Liver (tissue), 9 donors: ENCODE results near the gene DPH3. TPM values are rescaled to one million over a fixed set of nuclear protein-coding genes. Genes with fewer than 3 reads are reported as not detected.

Source experiments
- DNase-seq: peaks from one replicate; pipeline ENCODE4 v3.0.0-alpha.2; 2017; ENCODE audit warnings: low spot score
- H3K27ac ChIP-seq, 2 donors: one replicate each; pipeline ENCODE4 v1.7.0; 2013; ENCODE audit warnings: inconsistent platforms in 2 of 2, low read length in 2 of 2, control low read depth in 1 of 2, low read depth in 1 of 2, mild to moderate bottlenecking in 1 of 2
- H3K27me3 ChIP-seq, 4 donors: one replicate each; pipeline versions ENCODE4 v1.6.1 to v1.7.0; 2013; ENCODE audit warnings: low read length in 3 of 4, inconsistent platforms in 1 of 4, mild to moderate bottlenecking in 1 of 4, moderate library complexity in 1 of 4; ENCODE audit not compliant: control insufficient read depth in 4 of 4, insufficient read depth in 4 of 4
- H3K36me3 ChIP-seq, 4 donors: one replicate each; pipeline versions ENCODE4 v1.6.1 to v1.7.0; 2013; ENCODE audit warnings: low read length in 3 of 4, mild to moderate bottlenecking in 3 of 4, low read depth in 1 of 4, moderate library complexity in 1 of 4; ENCODE audit not compliant: control insufficient read depth in 4 of 4, insufficient read depth in 3 of 4
- H3K4me1 ChIP-seq, 4 donors: one replicate each; pipeline versions ENCODE4 v1.6.1 to v1.7.0; 2013; ENCODE audit warnings: low read length in 3 of 4, mild to moderate bottlenecking in 3 of 4, moderate library complexity in 1 of 4; ENCODE audit not compliant: control insufficient read depth in 4 of 4, insufficient read depth in 4 of 4
- H3K4me3 ChIP-seq, 3 donors: one replicate each; pipeline versions ENCODE4 v1.6.1 to v1.7.0; 2013; ENCODE audit warnings: low read length in 3 of 3, control low read depth in 1 of 3, low read depth in 1 of 3, mild to moderate bottlenecking in 1 of 3
- H3K9ac ChIP-seq, 2 donors: one replicate each; pipeline ENCODE4 v1.7.0; 2013; ENCODE audit warnings: low read length in 2 of 2, mild to moderate bottlenecking in 2 of 2, moderate library complexity in 2 of 2, control low read depth in 1 of 2, low read depth in 1 of 2
- H3K9me3 ChIP-seq, 4 donors: one replicate each; pipeline versions ENCODE4 v1.6.1 to v1.7.0; 2013; ENCODE audit warnings: low read length in 3 of 4; ENCODE audit not compliant: control insufficient read depth in 4 of 4
- ATF3 ChIP-seq: IDR thresholded peaks from 2 replicates; pipeline ENCODE4 v1.6.1; 2016; ENCODE audit warnings: antibody characterized with exemption
- EGR1 ChIP-seq, 2 donors: IDR thresholded peaks; 2 replicates each; pipeline ENCODE4 v1.6.1; 2016 to 2018; ENCODE audit warnings: antibody characterized with exemption in 2 of 2, low read depth in 2 of 2
- FOXA1 ChIP-seq: IDR thresholded peaks from 2 replicates; pipeline ENCODE4 v1.6.1; 2016; ENCODE audit warnings: antibody characterized with exemption
- FOXA2 ChIP-seq: IDR thresholded peaks from 2 replicates; pipeline ENCODE4 v1.6.1; 2016; ENCODE audit warnings: antibody characterized with exemption
- GABPA ChIP-seq, 2 donors: IDR thresholded peaks in 1 of 2; conservative IDR thresholded peaks in 1 of 2; 2 replicates each; pipeline ENCODE4 v1.6.1; 2016; ENCODE audit warnings: antibody characterized with exemption in 2 of 2, mild to moderate bottlenecking in 1 of 2, moderate library complexity in 1 of 2
- HNF4A ChIP-seq, 2 donors: conservative IDR thresholded peaks; 2 replicates each; pipeline ENCODE4 v1.6.1; 2016; ENCODE audit warnings: antibody characterized with exemption in 2 of 2, mild to moderate bottlenecking in 2 of 2
- HNF4G ChIP-seq: IDR thresholded peaks from 2 replicates; pipeline ENCODE4 v1.6.1; 2016; ENCODE audit warnings: antibody characterized with exemption
- JUND ChIP-seq, 2 donors: IDR thresholded peaks; 2 replicates each; pipeline ENCODE4 v1.6.1; 2016; ENCODE audit warnings: antibody characterized with exemption in 2 of 2
- NR2F2 ChIP-seq: IDR thresholded peaks from 2 replicates; pipeline ENCODE4 v1.6.1; 2016; ENCODE audit warnings: antibody characterized with exemption
- RAD21 ChIP-seq, 2 donors: IDR thresholded peaks; 2 replicates each; pipeline ENCODE4 v1.6.1; 2016; ENCODE audit warnings: antibody characterized with exemption in 2 of 2, mild to moderate bottlenecking in 2 of 2
- REST ChIP-seq: IDR thresholded peaks from 2 replicates; pipeline ENCODE4 v1.6.1; 2016; ENCODE audit warnings: antibody characterized with exemption, mild to moderate bottlenecking
- RXRA ChIP-seq, 2 donors: IDR thresholded peaks; 2 replicates each; pipeline ENCODE4 v1.6.1; 2017 to 2018; ENCODE audit warnings: antibody characterized with exemption in 2 of 2, mild to moderate bottlenecking in 1 of 2
- SP1 ChIP-seq: IDR thresholded peaks from 2 replicates; pipeline ENCODE4 v1.6.1; 2018; ENCODE audit warnings: antibody characterized with exemption, mild to moderate bottlenecking
- TAF1 ChIP-seq: conservative IDR thresholded peaks from 2 replicates; pipeline ENCODE4 v1.6.1; 2016; ENCODE audit warnings: antibody characterized with exemption, mild to moderate bottlenecking
- YY1 ChIP-seq: IDR thresholded peaks from 2 replicates; pipeline ENCODE4 v1.6.1; 2016; ENCODE audit warnings: antibody characterized with exemption, mild to moderate bottlenecking
- WGBS: extraction: QIAGEN DNeasy Blood & Tissue Kit; methylation state at CpG from one replicate; pipeline ENCODE4 v1.1.7; 2013; 5-methylcytosine and 5-hydroxymethylcytosine counted together
- polyA plus RNA-seq, 2 donors: library from polyadenylated mRNA; stranded (reverse) in 1 of 2; unstranded in 1 of 2; fragments of 200-250 nt in 1 of 2; fragments of >200 nt in 1 of 2; fragmentation: Nextera tagmentation in 1 of 2; extraction: Ambion mirVana in 1 of 2; gene quantifications; one replicate each; pipeline versions ENCODE4 v1.2.1 to v1.2.3, GENCODE V29; 2013 to 2015
- total RNA-seq, 2 donors: library from RNA; depleted of rRNA; stranded (reverse); fragments of >200 nt; gene quantifications; one replicate each; pipeline ENCODE4 v1.2.3, GENCODE V29; 2014
- TF ChIP-seq, protein P1 (sequence below): IDR thresholded peaks from 2 replicates; pipeline ENCODE4 v1.6.1; 2016; ENCODE audit warnings: antibody characterized with exemption
- TF ChIP-seq, protein P2 (sequence below): IDR thresholded peaks from 2 replicates; pipeline ENCODE4 v1.6.1; 2016; ENCODE audit warnings: antibody characterized with exemption
- TF ChIP-seq, protein P3 (sequence below): fragments of 150-350 bp; IDR thresholded peaks from 2 replicates; pipeline ENCODE4 v1.5.1; 2017; ENCODE audit warnings: improper control_type of control experiment, low read depth, low read length; ENCODE audit not compliant: missing input control
- donor health status: healthy.
- donor health status: healthy.
- donor health status: healthy.
- donor health status: healthy.
- donor health status: healthy.

DPH3 gene
- total RNA-seq (10 to 100 TPM in 1 of 2 donors, 1 to 10 TPM in 1; 7.8 to 12.0 TPM), polyA plus RNA-seq (10 to 100 TPM; 11.1 to 19.1 TPM)

DNA sequence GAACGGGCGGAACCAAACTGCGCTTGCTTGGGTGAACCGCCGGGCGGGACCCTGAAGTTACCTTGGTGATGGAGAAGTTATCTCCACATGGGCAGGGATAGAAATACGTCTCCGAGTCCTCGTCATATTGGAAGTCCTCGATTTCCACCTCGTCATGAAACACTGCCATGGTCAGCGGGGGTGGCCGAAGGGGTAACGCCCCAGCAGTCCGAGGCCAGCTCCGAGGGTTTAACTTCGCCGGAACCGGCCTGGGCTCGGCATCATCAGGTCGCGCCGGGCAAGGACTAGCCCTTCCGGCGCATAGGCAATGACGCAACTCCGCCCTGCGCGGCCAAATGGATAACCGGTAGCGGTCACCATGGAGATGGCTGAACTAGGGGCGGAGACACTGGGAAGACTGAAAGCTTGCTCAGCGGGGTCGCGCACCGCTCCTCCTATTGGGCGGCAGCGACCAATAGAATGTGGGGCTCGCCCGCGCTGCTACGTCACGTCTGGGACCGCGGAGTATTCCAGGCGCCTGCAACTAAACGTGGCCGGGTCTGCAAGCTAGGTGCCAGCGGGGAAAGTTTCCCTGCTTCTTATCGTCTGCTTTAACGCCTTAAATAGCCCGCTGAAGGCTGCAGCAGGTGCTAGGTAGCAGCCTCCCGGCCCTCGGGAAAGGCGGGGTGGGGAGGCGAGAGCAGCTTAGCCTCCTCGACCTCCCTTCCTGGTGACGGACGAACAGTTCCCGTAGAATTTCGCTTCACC, at the start of gene DPH3, which contains the start of gene OXNAD1:
TSS of gene DPH3 (minus strand) at position 236 of the 747 bp plus-strand sequence. CDS start at position 169, 67 bp downstream.
TSS of gene OXNAD1 (plus strand) at position 505 of the 747 bp plus-strand sequence. CDS start 5,741 bp downstream, outside the sequence.
- DNase-seq, result peak; percentile 99
- Histone ChIP-seq H3K36me3 (peaks cover 0 to 9% (median 6%) of the 10 kb centered on the region in 4 donors), H3K9me3 (no peaks in the 10 kb centered on the region), H3K4me3 (peak within 1 kb of the TSS; percentile 73 to 88 (median 88)), H3K4me1 (peaks cover 2 to 39% (median 28%) of the 10 kb centered on the region in 4 donors), H3K27ac (peak within 1 kb of the TSS; percentile 87 to 88), H3K9ac (peak within 1 kb of the TSS; percentile 91 to 92), H3K27me3 (no peaks in the 10 kb centered on the region)
- WGBS, result under 1% methylated on average over 61 of the region's 61 CpGs
- TF ChIP-seq, protein P1, sequence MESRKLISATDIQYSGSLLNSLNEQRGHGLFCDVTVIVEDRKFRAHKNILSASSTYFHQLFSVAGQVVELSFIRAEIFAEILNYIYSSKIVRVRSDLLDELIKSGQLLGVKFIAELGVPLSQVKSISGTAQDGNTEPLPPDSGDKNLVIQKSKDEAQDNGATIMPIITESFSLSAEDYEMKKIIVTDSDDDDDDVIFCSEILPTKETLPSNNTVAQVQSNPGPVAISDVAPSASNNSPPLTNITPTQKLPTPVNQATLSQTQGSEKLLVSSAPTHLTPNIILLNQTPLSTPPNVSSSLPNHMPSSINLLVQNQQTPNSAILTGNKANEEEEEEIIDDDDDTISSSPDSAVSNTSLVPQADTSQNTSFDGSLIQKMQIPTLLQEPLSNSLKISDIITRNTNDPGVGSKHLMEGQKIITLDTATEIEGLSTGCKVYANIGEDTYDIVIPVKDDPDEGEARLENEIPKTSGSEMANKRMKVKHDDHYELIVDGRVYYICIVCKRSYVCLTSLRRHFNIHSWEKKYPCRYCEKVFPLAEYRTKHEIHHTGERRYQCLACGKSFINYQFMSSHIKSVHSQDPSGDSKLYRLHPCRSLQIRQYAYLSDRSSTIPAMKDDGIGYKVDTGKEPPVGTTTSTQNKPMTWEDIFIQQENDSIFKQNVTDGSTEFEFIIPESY, result peak; percentile 69
- TF ChIP-seq FOXA1, result no peak
- peak; percentile 81 for TF ChIP-seq YY1
- TF ChIP-seq, protein P2, sequence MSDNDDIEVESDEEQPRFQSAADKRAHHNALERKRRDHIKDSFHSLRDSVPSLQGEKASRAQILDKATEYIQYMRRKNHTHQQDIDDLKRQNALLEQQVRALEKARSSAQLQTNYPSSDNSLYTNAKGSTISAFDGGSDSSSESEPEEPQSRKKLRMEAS, result peak; percentile 61
- peak in 1 of 2 donors; percentile 52 for TF ChIP-seq RXRA (IDR thresholded peaks at IDR 0.05)
- peak; percentile 67 for TF ChIP-seq TAF1
- TF ChIP-seq FOXA2, result no peak
- peak in 1 of 2 donors; percentile 35 for TF ChIP-seq JUND (IDR thresholded peaks at IDR 0.05)
- TF ChIP-seq HNF4G, result peak; percentile 38
- TF ChIP-seq ATF3, result peak; percentile 78
- TF ChIP-seq SP1, result peak; percentile 75
- TF ChIP-seq REST, result peak; percentile 91
- no peak for TF ChIP-seq HNF4A (conservative IDR thresholded peaks at IDR 0.05)
- TF ChIP-seq NR2F2, result peak; percentile 66
- TF ChIP-seq EGR1 (IDR thresholded peaks at IDR 0.05; ENCODE audit: low read depth in 2 of 2), result peak in 1 of 2 donors; percentile 85
- TF ChIP-seq RAD21 (IDR thresholded peaks at IDR 0.05), result no peak
- TF ChIP-seq GABPA (IDR thresholded peaks at IDR 0.05 in 1 of 2, conservative IDR thresholded peaks at IDR 0.05 in 1 of 2), result peak; percentile 93 to 99
- TF ChIP-seq, protein P3, sequence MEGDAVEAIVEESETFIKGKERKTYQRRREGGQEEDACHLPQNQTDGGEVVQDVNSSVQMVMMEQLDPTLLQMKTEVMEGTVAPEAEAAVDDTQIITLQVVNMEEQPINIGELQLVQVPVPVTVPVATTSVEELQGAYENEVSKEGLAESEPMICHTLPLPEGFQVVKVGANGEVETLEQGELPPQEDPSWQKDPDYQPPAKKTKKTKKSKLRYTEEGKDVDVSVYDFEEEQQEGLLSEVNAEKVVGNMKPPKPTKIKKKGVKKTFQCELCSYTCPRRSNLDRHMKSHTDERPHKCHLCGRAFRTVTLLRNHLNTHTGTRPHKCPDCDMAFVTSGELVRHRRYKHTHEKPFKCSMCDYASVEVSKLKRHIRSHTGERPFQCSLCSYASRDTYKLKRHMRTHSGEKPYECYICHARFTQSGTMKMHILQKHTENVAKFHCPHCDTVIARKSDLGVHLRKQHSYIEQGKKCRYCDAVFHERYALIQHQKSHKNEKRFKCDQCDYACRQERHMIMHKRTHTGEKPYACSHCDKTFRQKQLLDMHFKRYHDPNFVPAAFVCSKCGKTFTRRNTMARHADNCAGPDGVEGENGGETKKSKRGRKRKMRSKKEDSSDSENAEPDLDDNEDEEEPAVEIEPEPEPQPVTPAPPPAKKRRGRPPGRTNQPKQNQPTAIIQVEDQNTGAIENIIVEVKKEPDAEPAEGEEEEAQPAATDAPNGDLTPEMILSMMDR, result peak; percentile 28
